NCI-H1436 treated with DMSO at 0.1 percent for 48 hours (cell line): Measurements from ENCODE around the gene KCTD16.

Source experiments
- DNase-seq: peaks from one replicate; lab custom pipeline; 2025; lab: John Stamatoyannopoulos, UW

The KCTD16 gene

GRCh38 chr5:144463481-144464223 lies 293.0 kb downstream of the KCTD16 start:
- no peak for DNase-seq

GRCh38 chr5:144464306-144464705 lies 293.6 kb downstream of the KCTD16 start:
- no peak for DNase-seq

GRCh38 chr5:144465441-144465840 lies 294.8 kb downstream of the KCTD16 start:
- DNase-seq = no peak

- DNase-seq = no peak
Observed at GRCh38 chr5:144467792-144468191, 297.1 kb downstream of the KCTD16 start.

GRCh38 chr5:144468571-144468970 lies 297.9 kb downstream of the KCTD16 start:
- DNase-seq = peak; percentile 24

- no peak for DNase-seq
Observed at GRCh38 chr5:144469106-144469505, 298.4 kb downstream of the KCTD16 start.

- DNase-seq = no peak
Observed at GRCh38 chr5:144472221-144472620, 301.5 kb downstream of the KCTD16 start.

- DNase-seq = no peak
Observed at GRCh38 chr5:144473650-144474049, 303.0 kb downstream of the KCTD16 start.

- no peak for DNase-seq
Observed at GRCh38 chr5:144478565-144478964, 307.9 kb downstream of the KCTD16 start.

GRCh38 chr5:144481861-144482260 lies 311.2 kb downstream of the KCTD16 start:
- DNase-seq = no peak

GRCh38 chr5:144484124-144484897 lies 313.6 kb downstream of the KCTD16 start:
- no peak for DNase-seq

GRCh38 chr5:144485540-144485939 lies 314.9 kb downstream of the KCTD16 start:
- DNase-seq = no peak

- DNase-seq = no peak
Observed at GRCh38 chr5:144487207-144487606, 316.5 kb downstream of the KCTD16 start.

- DNase-seq = no peak
Observed at GRCh38 chr5:144487761-144488160, 317.1 kb downstream of the KCTD16 start.

- no peak for DNase-seq
Observed at GRCh38 chr5:144503123-144503522, 332.4 kb downstream of the KCTD16 start.

GRCh38 chr5:144504929-144505577 lies 334.4 kb downstream of the KCTD16 start:
- DNase-seq = no peak

- no peak for DNase-seq
Observed at GRCh38 chr5:144510845-144511579, 340.3 kb downstream of the KCTD16 start.

- DNase-seq = no peak
Observed at GRCh38 chr5:144511580-144512072, 341.0 kb downstream of the KCTD16 start.

GRCh38 chr5:144522698-144523097 lies 352.0 kb downstream of the KCTD16 start:
- no peak for DNase-seq

- no peak for DNase-seq
Observed at GRCh38 chr5:144525000-144525399, 354.3 kb downstream of the KCTD16 start.

GRCh38 chr5:144531188-144531587 lies 360.5 kb downstream of the KCTD16 start:
- DNase-seq = no peak
